ENCODE results near the gene TTBK1. TPM values are rescaled to one million over a fixed set of nuclear protein-coding genes. Genes with fewer than 3 reads are reported as not detected.

Gene TTBK1
- total RNA-seq, 1 donor from 2014 or later = 1.7 TPM

- Mint-ChIP-seq H3K27me3 (peaks cover 33% of the 10 kb centered on the region), H3K9me3 (ENCODE audit: low read depth) (no peaks in the 10 kb centered on the region), H3K36me3 (ENCODE audit: insufficient read depth) (no peaks in the 10 kb centered on the region), H3K27ac (no peak overlapping the region), H3K4me3 (ENCODE audit: low read depth) (no peak overlapping the region), H3K4me1 (ENCODE audit: low read depth) (peaks cover 1% of the 10 kb centered on the region)
- TF ChIP-seq, protein P1, sequence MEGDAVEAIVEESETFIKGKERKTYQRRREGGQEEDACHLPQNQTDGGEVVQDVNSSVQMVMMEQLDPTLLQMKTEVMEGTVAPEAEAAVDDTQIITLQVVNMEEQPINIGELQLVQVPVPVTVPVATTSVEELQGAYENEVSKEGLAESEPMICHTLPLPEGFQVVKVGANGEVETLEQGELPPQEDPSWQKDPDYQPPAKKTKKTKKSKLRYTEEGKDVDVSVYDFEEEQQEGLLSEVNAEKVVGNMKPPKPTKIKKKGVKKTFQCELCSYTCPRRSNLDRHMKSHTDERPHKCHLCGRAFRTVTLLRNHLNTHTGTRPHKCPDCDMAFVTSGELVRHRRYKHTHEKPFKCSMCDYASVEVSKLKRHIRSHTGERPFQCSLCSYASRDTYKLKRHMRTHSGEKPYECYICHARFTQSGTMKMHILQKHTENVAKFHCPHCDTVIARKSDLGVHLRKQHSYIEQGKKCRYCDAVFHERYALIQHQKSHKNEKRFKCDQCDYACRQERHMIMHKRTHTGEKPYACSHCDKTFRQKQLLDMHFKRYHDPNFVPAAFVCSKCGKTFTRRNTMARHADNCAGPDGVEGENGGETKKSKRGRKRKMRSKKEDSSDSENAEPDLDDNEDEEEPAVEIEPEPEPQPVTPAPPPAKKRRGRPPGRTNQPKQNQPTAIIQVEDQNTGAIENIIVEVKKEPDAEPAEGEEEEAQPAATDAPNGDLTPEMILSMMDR (IDR thresholded peaks at IDR 0.05; ENCODE audit: unreplicated experiment) = peak; percentile 46
- no peak for DNase-seq (ENCODE audit: low spot score, unreplicated experiment)
These were observed 43.9 kb downstream of the TTBK1 start for GRCh38 chr6:43286980-43287716.

DNA sequence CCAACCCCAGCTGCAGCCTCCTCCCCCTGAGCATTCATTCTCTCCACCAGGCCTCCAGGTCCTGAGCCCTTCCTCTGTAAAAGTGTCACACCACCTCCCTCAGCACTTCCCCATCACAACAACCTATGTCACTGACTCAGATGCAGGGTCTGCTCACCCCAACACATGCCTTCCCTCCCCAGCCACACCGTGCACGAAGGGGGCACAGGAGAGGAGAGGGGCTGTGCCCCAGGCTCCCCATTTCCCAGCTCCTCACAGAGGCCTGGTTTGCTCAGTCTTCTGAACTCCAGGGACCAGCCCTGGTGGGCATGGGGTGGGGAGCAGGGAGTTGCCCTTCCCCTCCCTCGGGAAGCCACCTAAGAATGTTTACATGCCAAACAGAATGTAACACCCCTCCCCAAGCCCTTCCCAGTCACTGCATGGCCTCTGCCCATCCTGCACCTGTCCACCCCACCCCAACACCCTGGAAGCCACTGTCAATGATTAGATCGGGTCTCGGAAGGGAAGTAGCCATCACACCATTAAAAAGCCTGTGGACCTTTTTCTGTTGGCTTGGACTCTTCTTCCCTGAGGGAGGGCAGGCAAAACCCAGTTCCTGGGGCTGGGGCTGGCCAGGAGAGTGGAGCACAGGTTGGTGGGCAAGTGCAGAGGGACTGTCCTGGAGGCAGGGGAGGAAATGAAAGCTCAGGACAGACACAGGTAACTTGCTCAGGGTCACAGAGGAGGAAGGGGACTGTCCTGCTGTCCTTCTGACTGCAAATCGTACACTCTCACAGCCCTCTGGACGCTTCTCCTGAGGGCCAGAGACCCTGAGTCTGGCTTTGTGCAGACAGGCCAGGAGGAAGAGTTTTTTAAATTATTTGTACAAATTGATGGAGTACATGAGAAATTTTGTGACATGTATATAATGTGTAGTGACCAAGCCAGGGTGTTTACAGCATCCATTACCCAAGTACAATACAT, 44.7 kb downstream of the TTBK1 start:
- Mint-ChIP-seq H3K9me3 (ENCODE audit: low read depth) (no peaks in the 10 kb centered on the region), H3K4me1 (ENCODE audit: low read depth) (peaks cover 1% of the 10 kb centered on the region), H3K27me3 (peaks cover 27% of the 10 kb centered on the region), H3K4me3 (ENCODE audit: low read depth) (no peak overlapping the region), H3K27ac (no peak overlapping the region), H3K36me3 (ENCODE audit: insufficient read depth) (no peaks in the 10 kb centered on the region)
- TF ChIP-seq, protein P1 (IDR thresholded peaks at IDR 0.05; ENCODE audit: unreplicated experiment) = no peak
- DNase-seq (ENCODE audit: low spot score, unreplicated experiment) = no peak

- Mint-ChIP-seq H3K27ac (no peak overlapping the region), H3K27me3 (peaks cover 27% of the 10 kb centered on the region), H3K4me1 (ENCODE audit: low read depth) (peaks cover 1% of the 10 kb centered on the region), H3K4me3 (ENCODE audit: low read depth) (no peak overlapping the region), H3K36me3 (ENCODE audit: insufficient read depth) (no peaks in the 10 kb centered on the region), H3K9me3 (ENCODE audit: low read depth) (no peaks in the 10 kb centered on the region)
- DNase-seq (ENCODE audit: low spot score, unreplicated experiment) = no peak
- TF ChIP-seq, protein P1 (IDR thresholded peaks at IDR 0.05; ENCODE audit: unreplicated experiment) = no peak
These were observed 47.1 kb downstream of the TTBK1 start for GRCh38 chr6:43290339-43290904.

DNA sequence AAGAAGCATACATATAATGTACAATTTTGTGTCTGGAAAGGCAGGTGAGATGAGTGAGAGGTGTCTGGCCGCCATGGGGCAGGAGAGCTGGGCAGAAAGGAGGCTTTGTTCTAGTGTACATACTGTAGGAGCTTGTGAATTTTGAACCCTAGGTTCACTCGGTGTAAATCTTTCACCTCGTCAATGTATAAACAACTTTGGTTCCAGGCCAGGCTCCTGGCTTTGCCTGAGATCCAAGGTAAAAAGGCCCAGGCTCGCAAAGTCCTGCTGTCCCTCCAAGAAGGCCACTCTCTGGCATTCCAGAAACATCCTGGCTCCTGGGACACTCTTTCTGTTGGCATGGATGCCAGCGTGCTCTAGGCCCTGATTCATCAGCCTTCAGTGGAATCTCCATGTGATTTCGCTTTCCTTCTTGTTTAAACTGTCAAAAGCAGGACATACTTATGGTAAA, 47.6 kb downstream of the TTBK1 start:
- no peak overlapping the region for H3K27ac Mint-ChIP-seq
- no peaks in the 10 kb centered on the region for H3K36me3 Mint-ChIP-seq (ENCODE audit: insufficient read depth)
- H3K4me3 Mint-ChIP-seq (ENCODE audit: low read depth) = no peak overlapping the region
- TF ChIP-seq, protein P1 (IDR thresholded peaks at IDR 0.05; ENCODE audit: unreplicated experiment) = no peak
- H3K27me3 Mint-ChIP-seq = peaks cover 22% of the 10 kb centered on the region
- H3K9me3 Mint-ChIP-seq (ENCODE audit: low read depth) = no peaks in the 10 kb centered on the region
- no peak for DNase-seq (ENCODE audit: low spot score, unreplicated experiment)
- peaks cover 1% of the 10 kb centered on the region for H3K4me1 Mint-ChIP-seq (ENCODE audit: low read depth)

DNA sequence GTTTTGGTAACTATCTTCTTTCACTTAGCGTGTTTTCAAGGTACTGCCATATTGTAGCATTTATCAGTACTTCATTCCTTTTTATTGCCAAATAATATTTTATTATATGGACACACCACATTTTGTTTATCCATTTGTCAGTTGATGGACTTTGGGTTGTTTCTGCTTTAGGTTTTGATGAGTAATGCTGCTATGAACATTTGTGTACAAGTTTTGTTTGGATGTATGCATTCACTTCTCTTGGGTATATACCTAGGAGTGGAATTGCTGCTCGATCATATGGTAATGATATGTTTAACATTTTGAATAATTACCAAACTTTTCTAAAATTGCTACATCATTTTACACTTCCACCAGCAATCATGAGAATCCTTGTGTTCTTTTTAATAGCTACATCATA, 48.4 kb downstream of the TTBK1 start:
- H3K27me3 Mint-ChIP-seq = peaks cover 20% of the 10 kb centered on the region
- H3K36me3 Mint-ChIP-seq (ENCODE audit: insufficient read depth) = no peaks in the 10 kb centered on the region
- H3K9me3 Mint-ChIP-seq (ENCODE audit: low read depth) = no peaks in the 10 kb centered on the region
- no peak for DNase-seq (ENCODE audit: low spot score, unreplicated experiment)
- TF ChIP-seq, protein P1 (IDR thresholded peaks at IDR 0.05; ENCODE audit: unreplicated experiment) = no peak
- H3K4me1 Mint-ChIP-seq (ENCODE audit: low read depth) = peaks cover 1% of the 10 kb centered on the region
- H3K27ac Mint-ChIP-seq = no peak overlapping the region
- no peak overlapping the region for H3K4me3 Mint-ChIP-seq (ENCODE audit: low read depth)

Measured in progenitor cell of endocrine pancreas (in vitro differentiated cells).